GM19351 (cell line): Measurements from ENCODE around the gene LRRC8B.
"Not testable (repeated sequence)": the region's sequence is repeated elsewhere in the genome, so short reads cannot be mapped to it uniquely, and the experiment has no call there.

Source experiments
- ATAC-seq: cut with Tn5 transposase; IDR thresholded peaks from one replicate; pipeline ENCODE4 v1.9.1; 2021; ENCODE audit warnings: mild to moderate bottlenecking, moderate library complexity; ENCODE audit not compliant: unreplicated experiment

The LRRC8B gene

GRCh38 chr1:89523572-89524368, 859 bp upstream of the LRRC8B start:
- peak; percentile 27 for ATAC-seq

GRCh38 chr1:89525169-89525855, 683 bp downstream of the LRRC8B start:
- ATAC-seq = peak; percentile 6

DNA sequence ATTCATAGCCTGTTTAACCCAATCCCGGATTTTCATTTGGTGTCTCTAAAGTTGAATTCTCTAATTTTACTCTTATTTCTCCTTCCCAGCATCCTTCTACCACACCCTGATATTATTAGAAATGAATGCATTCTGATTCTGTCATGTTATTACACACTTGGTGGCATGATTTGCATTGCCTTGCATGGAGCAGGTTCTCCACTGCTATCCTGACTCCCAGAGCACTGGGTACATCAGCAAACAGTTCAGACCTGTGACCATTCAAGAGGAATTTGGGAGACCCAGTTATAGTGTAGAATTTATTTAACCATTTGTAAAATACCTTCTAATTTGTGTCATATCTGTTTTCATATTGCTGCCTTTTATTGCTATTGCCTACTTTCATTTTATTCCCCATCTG, 2.6 kb downstream of the LRRC8B start:
- no peak for ATAC-seq

DNA sequence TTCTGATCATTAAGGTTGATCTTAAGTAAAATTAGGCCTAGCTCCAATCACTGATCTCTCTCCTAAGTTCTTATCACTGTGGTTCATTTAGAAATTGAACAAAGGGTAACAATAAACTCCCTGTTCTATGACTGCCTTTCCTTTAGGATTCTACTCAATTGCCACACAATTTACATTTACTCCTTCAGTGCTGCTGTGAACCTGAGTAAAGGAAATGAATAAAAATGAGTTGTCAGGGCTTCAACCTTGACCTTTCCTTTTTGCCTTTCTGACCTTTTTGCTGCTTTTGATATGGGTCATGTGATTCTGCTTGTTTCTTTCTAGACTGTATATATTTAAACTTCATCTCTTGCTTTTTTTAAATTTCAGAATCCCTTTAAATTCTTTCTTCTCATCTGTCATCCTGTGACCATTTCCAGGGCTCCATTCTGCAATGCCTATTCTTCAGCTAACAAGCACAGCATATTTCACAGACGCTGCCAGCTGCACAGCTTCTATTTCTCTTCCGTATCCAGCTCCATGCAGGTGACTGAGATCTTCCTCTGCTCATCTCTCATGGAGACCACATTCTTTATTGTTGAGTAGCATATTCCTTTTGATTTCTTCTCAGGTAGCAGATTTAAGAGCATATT, 3.2 kb downstream of the LRRC8B start:
- no peak for ATAC-seq

- no peak for ATAC-seq
Measured at GRCh38 chr1:89528382-89528780, 3.8 kb downstream of the LRRC8B start.

DNA sequence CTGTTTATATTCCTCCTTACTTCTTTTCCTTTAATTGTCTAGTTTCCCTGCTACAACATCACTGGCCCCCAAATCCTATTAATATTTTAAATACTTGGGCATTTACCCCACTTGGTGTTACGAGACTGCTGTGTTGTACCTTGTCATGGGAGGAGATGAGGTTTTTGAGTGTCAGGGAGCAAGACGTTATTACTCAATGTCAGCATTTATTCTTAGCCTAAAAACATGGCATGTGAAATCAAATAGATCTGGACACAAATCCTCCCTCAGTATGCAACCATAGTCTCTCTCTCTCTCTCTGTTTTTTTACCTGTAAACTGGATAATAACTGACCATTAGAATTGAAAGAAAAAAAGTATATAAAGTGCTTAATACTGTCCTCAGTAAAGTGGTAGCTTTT, 4.6 kb downstream of the LRRC8B start:
- ATAC-seq = no peak

DNA sequence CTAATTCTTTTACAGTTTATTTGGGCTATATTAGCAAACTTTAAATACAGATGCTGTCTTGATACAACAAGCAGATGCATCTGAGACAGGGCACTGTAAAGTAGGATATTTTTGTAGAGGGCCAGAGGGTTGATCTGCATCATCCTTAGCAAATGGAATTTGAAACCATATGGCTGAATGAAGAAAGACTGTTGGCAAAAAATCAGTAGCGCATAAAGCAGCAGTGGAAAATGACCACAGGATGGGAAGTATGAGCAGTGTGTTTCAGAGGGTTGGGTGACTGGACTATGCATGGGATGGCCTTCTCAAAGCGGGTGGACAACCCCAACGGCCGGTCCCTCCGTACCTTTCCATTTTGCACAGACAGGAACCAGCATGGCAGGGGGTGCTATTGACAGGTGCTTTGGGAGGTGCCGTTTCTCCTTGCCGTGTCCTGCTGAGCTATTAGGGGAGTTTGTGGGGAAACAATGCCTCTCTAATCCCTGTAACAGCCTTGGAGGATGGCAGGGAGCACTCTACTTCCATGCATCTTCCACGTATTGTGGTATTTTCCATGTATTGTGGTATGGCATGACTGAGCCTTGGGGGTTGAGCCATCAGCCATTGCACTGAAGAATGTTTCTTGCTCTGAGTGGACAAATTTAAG, 5.9 kb downstream of the LRRC8B start:
- ATAC-seq = no peak

DNA sequence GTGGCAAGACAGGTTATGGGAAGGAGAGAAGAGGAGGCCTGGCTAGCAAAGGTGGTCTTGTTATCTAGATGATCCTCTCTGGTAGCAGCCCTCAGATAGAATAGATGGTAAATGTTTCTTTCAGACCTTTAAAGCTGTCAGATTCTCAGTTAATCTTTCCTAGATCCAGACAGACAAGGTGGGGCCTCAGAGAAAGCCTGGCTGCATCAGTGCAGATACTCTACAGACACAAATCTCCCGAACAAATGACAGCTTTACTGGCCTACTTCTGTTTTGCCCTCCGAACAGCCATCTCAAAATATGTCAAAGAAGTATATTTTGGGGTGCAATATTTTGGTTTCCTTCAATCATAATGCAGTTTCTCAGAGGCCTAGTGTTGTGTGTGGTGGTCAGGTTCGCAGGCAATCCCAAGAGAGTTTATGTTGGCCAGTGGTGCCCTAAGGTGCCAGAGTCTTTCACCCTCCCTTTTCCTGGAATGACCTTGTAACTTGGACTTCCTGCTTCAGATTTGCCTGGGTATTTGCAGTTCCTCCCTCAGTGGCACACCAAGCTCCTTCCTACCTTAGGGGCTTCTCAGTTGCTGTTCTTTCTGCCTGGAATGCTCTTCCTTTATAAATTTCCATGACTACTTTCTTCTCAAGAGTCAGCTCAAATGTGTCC, 7.0 kb downstream of the LRRC8B start:
- ATAC-seq = no peak

GRCh38 chr1:89532228-89532627, 7.6 kb downstream of the LRRC8B start:
- no peak for ATAC-seq

DNA sequence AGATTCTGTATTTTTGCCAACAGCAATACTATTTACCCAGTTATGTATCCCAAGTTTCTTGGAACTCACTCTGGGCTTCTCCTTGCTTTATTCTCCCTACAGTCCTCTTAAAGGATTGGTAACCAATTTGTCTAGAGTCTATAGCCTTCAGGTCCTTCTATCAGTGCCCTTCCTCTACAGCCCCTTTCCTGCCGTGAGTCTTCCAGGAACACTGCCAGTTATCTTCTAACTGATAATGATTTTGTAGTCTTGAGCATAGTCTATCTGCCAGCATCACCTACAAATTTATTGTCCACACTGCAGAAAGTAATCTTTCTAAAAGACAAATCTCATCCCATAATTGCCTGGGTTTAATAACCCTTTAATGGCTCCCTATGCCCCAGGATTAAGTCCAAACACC, 8.2 kb downstream of the LRRC8B start:
- ATAC-seq = no peak

- no peak for ATAC-seq
Measured at GRCh38 chr1:89535537-89535936, 10.9 kb downstream of the LRRC8B start.

GRCh38 chr1:89536555-89537341, 12.1 kb downstream of the LRRC8B start:
- no peak for ATAC-seq

DNA sequence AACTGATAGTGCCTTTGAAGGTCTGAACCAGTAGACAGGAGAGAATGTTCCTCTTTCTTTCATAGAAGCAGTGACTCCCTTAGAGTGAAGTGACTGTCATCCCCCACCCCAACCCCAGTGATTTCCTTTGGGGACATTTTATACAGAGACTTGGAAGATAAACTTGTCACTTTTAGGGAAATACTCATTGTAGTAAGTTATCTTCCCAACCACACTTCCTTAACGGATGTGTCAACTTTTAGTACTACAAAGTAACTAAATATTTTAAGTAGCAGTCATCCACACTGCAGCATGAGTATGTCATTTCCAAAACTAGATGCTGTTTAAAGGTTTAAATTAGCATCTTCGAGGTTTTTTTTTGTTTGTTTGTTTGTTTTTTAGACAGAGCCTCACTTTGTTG, 13.7 kb downstream of the LRRC8B start:
- ATAC-seq = no peak

DNA sequence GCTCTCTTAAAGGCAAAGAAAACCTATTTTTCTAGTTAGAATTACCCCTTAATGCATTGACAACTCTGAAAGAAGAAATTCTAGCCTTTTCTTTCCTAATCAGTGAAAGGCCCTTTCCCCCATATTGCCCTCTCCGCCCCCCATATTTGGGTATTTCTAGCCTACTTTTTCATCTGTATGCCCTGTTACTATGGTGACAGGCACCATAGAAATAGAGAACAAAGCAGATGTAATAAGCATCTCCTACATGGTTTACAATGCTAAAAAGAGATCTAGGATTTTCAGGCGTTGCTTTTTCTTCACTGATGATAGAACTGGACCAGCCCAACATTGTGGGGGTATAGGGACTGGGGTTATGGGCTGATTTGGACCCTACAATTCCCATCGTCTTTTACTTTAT, 14.5 kb downstream of the LRRC8B start:
- ATAC-seq = no peak

GRCh38 chr1:89540406-89540970, 15.9 kb downstream of the LRRC8B start:
- no peak for ATAC-seq

GRCh38 chr1:89542345-89542744, 17.7 kb downstream of the LRRC8B start:
- no peak for ATAC-seq

GRCh38 chr1:89543632-89544031, 19.0 kb downstream of the LRRC8B start:
- ATAC-seq = not testable (repeated sequence)

GRCh38 chr1:89545264-89546038, 20.8 kb downstream of the LRRC8B start:
- ATAC-seq = no peak
